NAMALWA (cell line): Measurements from ENCODE around the gene JAML.
A peak's percentile ranks its signal among the peaks of the same experiment; 100 is the strongest.
"Not testable (repeated sequence)": the region's sequence is repeated elsewhere in the genome, so short reads cannot be mapped to it uniquely, and the experiment has no call there.

Experiments used
- DNase-seq: peaks from one replicate; pipeline ENCODE4 v3.0.0-alpha.2; 2015; ENCODE audit warnings: low spot score

Gene JAML

GRCh38 chr11:118193910-118194566, 30.8 kb downstream of the JAML start:
- no peak for DNase-seq

- not testable (repeated sequence) for DNase-seq
These were observed 32.0 kb downstream of the JAML start for GRCh38 chr11:118192817-118193216.

- DNase-seq = not testable (repeated sequence)
These were observed 33.8 kb downstream of the JAML start for GRCh38 chr11:118190942-118191506.

- DNase-seq = no peak
These were observed 38.3 kb downstream of the JAML start for GRCh38 chr11:118186346-118187107.

- DNase-seq = no peak
These were observed 39.8 kb downstream of the JAML start for GRCh38 chr11:118184784-118185579.

- not testable (repeated sequence) for DNase-seq
These were observed 41.1 kb downstream of the JAML start for GRCh38 chr11:118183691-118184090.

- peak; percentile 78 for DNase-seq
These were observed 44.5 kb downstream of the JAML start for GRCh38 chr11:118180300-118180703.

- DNase-seq = no peak
These were observed 48.1 kb downstream of the JAML start for GRCh38 chr11:118176778-118177134.

GRCh38 chr11:118175993-118176777, 48.6 kb downstream of the JAML start, which contains the start of gene SCN2B:
Gene SCN2B, minus strand, starts transcription at chr11:118176639. Its CDS starts 208 bp downstream, at chr11:118176431.
- peak; percentile 34 for DNase-seq

- DNase-seq = no peak
These were observed 49.5 kb downstream of the JAML start for GRCh38 chr11:118175031-118175992.

- DNase-seq = no peak
These were observed 50.7 kb downstream of the JAML start for GRCh38 chr11:118174006-118174567.

- DNase-seq = no peak
These were observed 52.5 kb downstream of the JAML start for GRCh38 chr11:118172356-118172755.

GRCh38 chr11:118171269-118172062, 53.3 kb downstream of the JAML start:
- peak; percentile 80 for DNase-seq

GRCh38 chr11:118170882-118171268, 53.9 kb downstream of the JAML start:
- DNase-seq = no peak

- DNase-seq = no peak
These were observed 54.6 kb downstream of the JAML start for GRCh38 chr11:118170231-118170630.

- no peak for DNase-seq
These were observed 55.3 kb downstream of the JAML start for GRCh38 chr11:118169300-118170140.

- no peak for DNase-seq
These were observed 56.1 kb downstream of the JAML start for GRCh38 chr11:118168751-118169150.

GRCh38 chr11:118168316-118168715, 56.5 kb downstream of the JAML start:
- DNase-seq = no peak
